HG02840 (cell line): Measurements from ENCODE around the gene TPRG1.
"Not testable (repeated sequence)": the region's sequence is repeated elsewhere in the genome, so short reads cannot be mapped to it uniquely, and the experiment has no call there.

Experiments used
- ATAC-seq: cut with Tn5 transposase; IDR thresholded peaks from one replicate; pipeline ENCODE4 v1.9.1; 2021; ENCODE audit warnings: mild to moderate bottlenecking, moderate library complexity, moderate number of reproducible peaks; ENCODE audit not compliant: unreplicated experiment, low FRiP score

Gene TPRG1

DNA sequence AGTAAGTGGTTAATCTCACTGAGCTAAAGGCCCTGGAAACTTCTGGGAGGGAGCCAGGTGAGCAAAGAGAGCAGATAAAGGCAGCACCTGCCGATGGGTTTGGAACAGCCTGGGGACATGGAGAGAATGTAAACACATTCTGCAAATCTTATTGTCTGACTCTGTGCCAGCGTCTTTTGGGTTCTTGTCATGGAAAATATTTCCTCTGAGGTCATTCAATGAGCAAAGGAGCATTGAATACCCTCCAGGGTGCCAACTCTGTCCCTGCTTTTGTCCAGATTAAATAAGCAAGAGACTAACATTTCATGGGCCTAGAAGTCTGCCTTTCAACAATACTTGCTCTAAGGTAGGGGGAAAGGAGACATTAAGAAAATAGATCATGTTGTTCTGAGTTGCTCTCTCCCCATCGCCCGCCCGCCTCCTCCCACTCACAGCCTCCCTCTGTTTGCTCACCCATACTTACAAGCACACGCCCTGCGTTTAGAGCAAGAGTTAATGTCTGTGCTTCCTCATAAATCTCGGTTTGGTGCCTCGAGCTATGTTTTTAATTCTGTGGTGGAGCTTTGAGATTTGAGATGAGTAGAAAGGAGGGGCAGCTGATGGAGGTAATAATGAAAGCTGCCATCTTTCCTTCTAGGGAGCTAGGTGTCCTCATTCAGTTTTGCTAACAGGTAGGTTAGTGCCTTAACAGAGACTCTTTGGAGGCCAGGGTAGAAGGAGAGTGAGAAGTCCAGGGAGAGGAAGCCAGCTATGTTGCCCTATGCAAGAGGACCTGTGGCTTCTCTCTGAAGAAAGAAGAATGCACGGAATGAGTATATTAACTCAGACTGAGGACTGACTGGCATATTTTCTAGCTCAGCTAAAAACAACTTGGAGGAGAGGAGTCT lies 132.9 kb downstream of the TPRG1 start:
- ATAC-seq: no peak

GRCh38 chr3:189305412-189305811 lies 133.6 kb downstream of the TPRG1 start:
- no peak for ATAC-seq

- ATAC-seq: no peak
These were observed 136.2 kb downstream of the TPRG1 start for GRCh38 chr3:189307963-189308362.

DNA sequence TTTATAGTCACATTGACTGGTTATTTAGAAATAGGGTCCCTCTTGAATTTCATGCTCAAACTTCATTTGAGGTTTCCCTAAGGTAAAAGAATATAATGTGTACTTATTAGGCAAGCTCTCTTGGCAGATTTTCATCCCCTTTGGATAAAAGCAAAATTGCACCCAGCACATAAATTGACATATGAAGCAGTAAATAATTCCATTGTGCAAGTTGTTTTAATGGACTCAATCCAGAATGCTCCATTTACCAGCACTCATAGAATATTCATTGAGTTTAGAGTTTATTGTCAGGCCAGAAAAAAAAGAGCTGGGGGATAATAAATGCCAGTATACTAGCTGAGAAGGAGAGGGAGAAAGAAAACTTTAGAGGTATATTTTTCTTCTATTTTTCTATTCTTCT lies 136.8 kb downstream of the TPRG1 start:
- ATAC-seq: no peak

GRCh38 chr3:189309400-189309975 lies 137.7 kb downstream of the TPRG1 start:
- no peak for ATAC-seq

DNA sequence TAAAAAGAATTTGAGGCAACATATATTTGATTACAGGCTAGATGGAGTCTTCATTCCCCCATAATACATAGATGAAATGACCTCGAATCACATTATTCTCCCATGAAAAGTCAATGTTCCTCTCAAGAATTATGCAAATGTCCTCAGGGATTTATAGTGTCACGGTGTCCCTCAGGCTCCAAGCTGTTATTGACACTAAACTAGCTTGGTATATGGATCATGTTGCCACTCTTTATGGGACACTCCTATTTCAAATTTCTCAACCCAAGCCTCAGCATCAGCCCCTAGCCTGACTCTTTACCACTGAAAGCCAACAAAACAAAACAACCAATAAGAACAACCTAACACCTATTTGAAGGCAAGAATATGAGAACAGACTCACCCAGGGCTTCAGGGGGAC lies 139.8 kb downstream of the TPRG1 start:
- ATAC-seq: no peak

DNA sequence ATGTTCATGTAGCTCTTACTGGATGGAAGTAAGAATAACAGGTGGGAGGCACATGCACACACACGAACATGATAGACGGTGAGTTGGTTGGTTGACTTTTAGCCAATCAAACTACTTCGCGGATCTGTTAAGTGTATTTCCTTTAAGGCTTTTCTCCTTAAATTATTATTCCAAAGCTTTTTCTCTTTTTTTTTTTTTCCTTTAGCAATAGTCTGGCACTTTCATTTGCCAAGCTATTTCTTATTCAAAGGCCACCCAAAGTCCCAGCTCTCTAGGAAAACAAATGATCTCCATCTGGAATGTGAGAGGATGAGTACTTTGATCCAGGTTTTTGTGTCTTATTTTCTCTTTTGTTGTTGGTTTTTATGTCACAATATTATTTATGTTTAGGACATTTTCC lies 141.1 kb downstream of the TPRG1 start:
- ATAC-seq: no peak

DNA sequence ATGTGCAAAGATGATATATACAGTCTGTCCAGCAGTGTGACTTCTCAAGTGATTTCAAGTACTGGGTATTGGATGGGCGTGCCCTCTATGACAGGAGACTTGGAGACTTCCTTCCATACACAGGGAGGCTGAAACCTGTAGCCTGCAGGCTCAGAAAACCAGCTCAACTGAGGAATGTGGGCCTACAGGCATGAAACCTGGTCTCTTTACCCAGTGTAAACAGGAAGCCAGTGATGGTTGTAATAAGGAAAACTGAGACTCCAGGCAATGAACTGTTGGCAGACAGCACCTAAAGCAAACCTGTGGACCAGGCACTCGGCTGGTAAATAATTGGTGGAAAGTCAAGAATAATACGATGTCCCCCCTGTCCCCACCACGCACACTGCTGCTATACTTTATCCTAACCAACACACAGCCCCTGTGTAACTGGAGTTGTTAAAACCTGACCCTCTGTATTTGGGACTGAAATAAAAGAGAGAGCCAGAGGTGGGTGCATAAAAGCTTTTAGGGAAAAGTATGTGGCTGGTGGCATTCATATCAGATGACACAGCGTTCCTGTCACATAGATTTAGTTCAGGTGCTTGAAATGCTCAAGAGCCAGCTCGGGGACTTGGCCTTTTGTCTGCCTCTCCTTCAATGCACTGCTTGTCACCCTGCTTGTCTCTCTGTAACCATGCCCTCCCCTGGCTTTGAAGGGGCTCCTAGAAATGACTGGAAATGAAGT lies 144.7 kb downstream of the TPRG1 start:
- ATAC-seq: no peak

GRCh38 chr3:189317911-189318310 lies 146.1 kb downstream of the TPRG1 start:
- no peak for ATAC-seq

- no peak for ATAC-seq
These were observed 148.7 kb downstream of the TPRG1 start for GRCh38 chr3:189320511-189320910.

DNA sequence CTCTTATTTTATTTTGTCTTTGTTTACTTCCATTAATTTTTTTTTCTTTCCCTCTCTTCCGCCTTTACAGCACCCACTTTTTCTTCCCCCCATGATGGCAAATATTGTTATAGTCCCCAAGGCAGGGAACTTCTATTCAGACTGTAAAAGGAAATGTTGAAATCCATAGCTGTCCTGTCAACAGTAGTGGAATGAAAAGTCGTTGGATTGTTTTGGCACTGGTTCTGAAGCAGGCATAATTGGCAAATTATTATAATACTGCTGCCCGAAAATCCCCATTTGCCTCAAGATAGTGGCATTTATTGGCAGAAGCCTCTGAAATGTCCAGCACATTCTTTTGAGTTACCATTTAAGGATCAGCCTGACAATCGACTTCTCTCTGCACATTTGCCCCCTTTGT lies 150.6 kb downstream of the TPRG1 start:
- ATAC-seq: no peak

DNA sequence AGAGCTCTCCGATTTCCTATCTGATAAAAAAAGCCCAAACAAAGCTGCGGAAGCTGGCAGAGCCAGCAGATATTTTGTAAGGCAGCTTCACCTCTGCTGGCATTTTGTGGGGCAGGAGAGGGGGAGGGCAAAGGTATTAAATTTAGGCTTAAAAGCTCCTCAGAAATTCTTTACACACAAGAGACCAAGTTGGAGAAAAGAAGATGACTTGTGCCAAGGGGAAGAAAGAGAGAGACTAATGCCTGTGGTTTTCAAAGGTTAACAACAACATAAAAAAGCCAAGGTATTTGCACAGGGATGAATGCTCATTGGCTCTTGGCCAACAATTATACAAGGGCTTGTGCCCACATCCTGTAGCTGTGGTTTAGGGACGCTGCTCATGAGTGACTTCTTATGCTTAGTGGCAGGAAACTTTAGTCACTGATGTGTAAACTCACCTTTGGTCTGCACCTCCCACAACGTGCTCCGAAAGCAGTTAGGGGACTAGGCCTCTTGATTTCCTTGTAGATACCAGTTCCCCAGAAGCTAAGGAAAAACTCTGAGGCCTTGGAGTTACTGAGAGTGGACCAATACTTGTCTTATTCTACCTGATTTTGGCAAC lies 152.9 kb downstream of the TPRG1 start:
- ATAC-seq: peak; percentile 100

- no peak for ATAC-seq
These were observed 153.7 kb downstream of the TPRG1 start for GRCh38 chr3:189325454-189325853.

DNA sequence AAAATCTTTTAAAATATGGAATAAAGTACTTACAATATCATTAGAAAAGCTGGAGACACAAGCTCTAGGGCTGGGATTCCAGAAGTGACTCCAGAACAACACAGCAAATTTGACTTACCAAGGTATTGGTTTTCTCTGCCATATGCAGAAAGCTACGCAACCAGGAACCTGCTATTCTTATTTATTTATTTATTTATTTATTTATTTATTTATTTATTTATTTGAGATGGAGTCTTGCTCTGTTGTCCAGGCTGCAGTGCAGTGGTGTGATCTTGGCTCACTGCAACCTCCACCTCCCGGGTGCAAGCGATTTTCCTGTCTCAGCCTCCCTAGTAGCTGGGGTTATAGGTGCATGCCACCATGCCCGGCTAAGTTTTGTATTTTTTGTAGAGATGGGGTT lies 157.9 kb downstream of the TPRG1 start:
- not testable (repeated sequence) for ATAC-seq

- ATAC-seq: no peak
These were observed 158.3 kb downstream of the TPRG1 start for GRCh38 chr3:189330066-189330465.

DNA sequence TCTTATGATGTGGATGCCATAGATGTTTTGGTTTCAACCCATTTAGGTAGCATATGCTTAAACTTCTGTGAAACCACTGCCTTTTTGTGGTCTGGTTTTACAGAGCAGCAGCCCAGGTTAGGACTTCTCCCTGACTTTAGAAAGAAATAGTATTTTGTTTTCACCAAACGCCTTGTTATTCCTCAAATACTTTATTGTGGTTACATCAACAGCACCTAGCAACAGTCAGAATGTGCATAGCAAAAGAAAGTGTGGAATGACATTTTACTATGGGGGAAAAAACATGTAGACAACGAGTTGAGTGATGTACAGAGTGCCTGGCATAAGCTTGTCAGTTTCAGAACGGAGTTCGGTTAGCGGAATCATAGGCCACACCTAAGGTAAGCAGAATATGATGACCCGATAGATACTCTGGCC lies 159.2 kb downstream of the TPRG1 start:
- ATAC-seq: no peak

GRCh38 chr3:189334064-189334920 lies 162.5 kb downstream of the TPRG1 start:
- ATAC-seq: no peak

DNA sequence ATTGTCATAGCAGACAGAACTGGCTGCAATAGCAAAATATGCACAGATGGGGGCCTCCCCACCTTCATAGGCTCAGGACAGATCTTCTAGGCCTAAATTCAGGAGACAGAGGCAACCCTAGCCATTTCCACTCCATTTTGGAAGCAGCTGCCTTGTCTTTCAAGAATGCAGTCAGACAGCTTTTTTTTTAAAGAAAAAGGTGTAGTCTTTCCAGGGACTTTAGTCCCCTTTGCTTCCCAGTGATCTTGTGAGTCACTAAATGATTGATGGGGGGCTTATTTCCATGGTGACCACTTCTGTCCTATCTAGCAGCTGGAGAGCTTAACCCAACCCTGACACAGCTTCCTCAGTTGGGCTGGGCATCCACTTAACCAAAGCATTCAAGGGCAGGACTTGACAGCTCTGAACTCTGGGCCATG lies 165.9 kb downstream of the TPRG1 start:
- no peak for ATAC-seq

GRCh38 chr3:189338366-189338765 lies 166.6 kb downstream of the TPRG1 start:
- no peak for ATAC-seq

DNA sequence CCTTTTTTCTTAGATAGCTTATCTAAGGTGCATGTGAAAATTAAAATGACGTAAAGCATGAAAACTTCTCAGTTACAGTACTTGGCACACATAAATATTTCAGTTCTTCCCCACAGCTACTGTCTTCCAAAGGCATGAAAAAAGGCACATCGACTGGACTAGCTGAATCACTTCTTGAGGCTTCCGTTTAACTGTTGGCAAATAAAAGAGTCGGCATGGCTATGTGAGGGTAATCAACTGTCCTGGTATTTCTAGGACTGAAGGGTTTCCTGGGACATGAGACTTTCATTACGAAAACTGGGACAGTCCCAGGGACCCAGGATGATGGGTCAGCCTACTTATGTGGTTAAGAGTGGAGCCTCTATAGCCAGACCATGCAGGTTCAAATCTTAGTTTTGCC lies 168.2 kb downstream of the TPRG1 start:
- ATAC-seq: no peak
